ENCODE data around the gene ASTN2.

DNA sequence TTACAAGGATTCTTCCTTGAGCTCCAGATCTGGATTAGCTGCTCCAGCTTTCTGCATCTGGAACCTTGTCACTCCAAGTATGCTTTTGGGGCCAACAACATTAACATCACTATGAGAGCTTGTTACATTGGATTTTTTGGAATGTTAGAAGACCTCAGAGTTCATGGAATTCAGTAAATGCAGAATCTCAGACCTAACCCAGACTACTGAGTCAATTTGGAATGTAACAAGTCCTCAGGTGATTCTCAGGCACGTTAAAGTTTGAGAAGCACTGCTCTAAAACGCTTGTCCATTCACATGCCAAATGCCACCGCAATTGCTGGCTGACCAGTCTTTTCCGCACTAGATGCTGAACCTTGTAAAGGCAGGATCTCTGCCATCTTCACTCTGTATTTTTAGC, 979.2 kb downstream of the ASTN2 start:
- TF ChIP-seq, protein P1, sequence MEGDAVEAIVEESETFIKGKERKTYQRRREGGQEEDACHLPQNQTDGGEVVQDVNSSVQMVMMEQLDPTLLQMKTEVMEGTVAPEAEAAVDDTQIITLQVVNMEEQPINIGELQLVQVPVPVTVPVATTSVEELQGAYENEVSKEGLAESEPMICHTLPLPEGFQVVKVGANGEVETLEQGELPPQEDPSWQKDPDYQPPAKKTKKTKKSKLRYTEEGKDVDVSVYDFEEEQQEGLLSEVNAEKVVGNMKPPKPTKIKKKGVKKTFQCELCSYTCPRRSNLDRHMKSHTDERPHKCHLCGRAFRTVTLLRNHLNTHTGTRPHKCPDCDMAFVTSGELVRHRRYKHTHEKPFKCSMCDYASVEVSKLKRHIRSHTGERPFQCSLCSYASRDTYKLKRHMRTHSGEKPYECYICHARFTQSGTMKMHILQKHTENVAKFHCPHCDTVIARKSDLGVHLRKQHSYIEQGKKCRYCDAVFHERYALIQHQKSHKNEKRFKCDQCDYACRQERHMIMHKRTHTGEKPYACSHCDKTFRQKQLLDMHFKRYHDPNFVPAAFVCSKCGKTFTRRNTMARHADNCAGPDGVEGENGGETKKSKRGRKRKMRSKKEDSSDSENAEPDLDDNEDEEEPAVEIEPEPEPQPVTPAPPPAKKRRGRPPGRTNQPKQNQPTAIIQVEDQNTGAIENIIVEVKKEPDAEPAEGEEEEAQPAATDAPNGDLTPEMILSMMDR (IDR thresholded peaks at IDR 0.05; ENCODE audit: extremely low read depth in 1 of 2, insufficient read depth in 1 of 2, low read depth in 1 of 2, low read length in 2 of 2) = no peak
- TF ChIP-seq EZH2 (IDR thresholded peaks at IDR 0.05; ENCODE audit: borderline replicate concordance, low read depth, low read length, severe bottlenecking) = no peak
- no peak for TF ChIP-seq POLR2A (IDR thresholded peaks at IDR 0.05; ENCODE audit: low read depth, low read length)
- TF ChIP-seq MYC (IDR thresholded peaks at IDR 0.05; ENCODE audit: low read depth, low read length) = no peak
- TF ChIP-seq, protein P2, sequence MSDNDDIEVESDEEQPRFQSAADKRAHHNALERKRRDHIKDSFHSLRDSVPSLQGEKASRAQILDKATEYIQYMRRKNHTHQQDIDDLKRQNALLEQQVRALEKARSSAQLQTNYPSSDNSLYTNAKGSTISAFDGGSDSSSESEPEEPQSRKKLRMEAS (IDR thresholded peaks at IDR 0.05; ENCODE audit: insufficient read depth, insufficient read length) = no peak
- TF ChIP-seq JUN (IDR thresholded peaks at IDR 0.05; ENCODE audit: borderline replicate concordance, insufficient read depth, insufficient read length, low read depth) = no peak
- TF ChIP-seq POLR2AphosphoS5 (IDR thresholded peaks at IDR 0.05; ENCODE audit: insufficient read depth, low read depth, low read length) = no peak

Data from endothelial cell of umbilical vein (primary cell).